K562 (cell line): ENCODE data around the gene NDUFB10. TPM values are rescaled to one million over a fixed set of nuclear protein-coding genes. Genes with fewer than 3 reads are reported as not detected.

Source experiments
- CHD1 ChIP-seq: fragments of 200-600 bp; sonication (generic); IDR thresholded peaks from one replicate; pipeline ENCODE4 v1.6.1; 2012; ENCODE audit warnings: mild to moderate bottlenecking, moderate library complexity, low read length, inconsistent platforms
- DACH1 ChIP-seq: fragments of 450-650 bp; IDR thresholded peaks from 2 replicates; pipeline ENCODE4 v1.6.1; 2018; ENCODE audit not compliant: partially characterized antibody
- ETV1 ChIP-seq: fragments of 450-650 bp; conservative IDR thresholded peaks from 2 replicates; pipeline ENCODE4 v1.6.1; 2016; ENCODE audit warnings: missing genetic modification characterization, control low read depth, low read depth, missing compliant biosample characterization
- SMARCE1 ChIP-seq: fragments of 450-650 bp; IDR thresholded peaks from 2 replicates; pipeline ENCODE4 v1.7.1; 2016; ENCODE audit warnings: mild to moderate bottlenecking
- TEAD1 ChIP-seq, 2 experiments: fragments of 450-650 bp in 1 of 2; sonication (generic) in 1 of 2; formaldehyde crosslinking; IDR thresholded peaks; 2 replicates each; pipeline versions ENCODE4 v1.4.0 to v1.8.0; 2020 to 2022; ENCODE audit warnings: mild to moderate bottlenecking in 2 of 2, missing genetic modification reagents in 1 of 2
- ZC3H11A ChIP-seq: IDR thresholded peaks from 2 replicates; pipeline ENCODE4 v1.6.1; 2012; ENCODE audit warnings: low read depth, low read length, improper control_type of control experiment
- ZKSCAN3 ChIP-seq: fragments of 250-450 bp; sonication (Bioruptor Pico); IDR thresholded peaks from 2 replicates; pipeline ENCODE4 v1.4.0; 2020
- ZNF57 ChIP-seq: fragments of 450-650 bp; formaldehyde crosslinking; IDR thresholded peaks from 2 replicates; pipeline ENCODE4 v1.4.0; 2020; ENCODE audit warnings: mild to moderate bottlenecking, moderate library complexity
- ZNF584 ChIP-seq: fragments of 200-800 bp; sonication (Bioruptor generic); IDR thresholded peaks from 2 replicates; pipeline ENCODE4 v1.6.1; 2016; ENCODE audit warnings: low read depth, mild to moderate bottlenecking, missing genetic modification characterization, missing compliant biosample characterization
- polyA plus RNA-seq, 8 experiments: library from polyadenylated mRNA; depleted of rRNA in 4 of 8; stranded (reverse) in 5 of 8; unstranded in 3 of 8; fragments of >200 nt; fragmentation: Nextera tagmentation in 2 of 8; fragmentation: Illumina TruSeq in 1 of 8; extraction: Ambion mirVana in 2 of 8; extraction: Trizol in 1 of 8; gene quantifications; 2 replicates each; pipeline versions ENCODE4 v1.2.1 to v1.2.3, GENCODE V29; 2011 to 2014; ENCODE audit warnings: inconsistent platforms in 1 of 8, missing spikeins in 1 of 8
- total RNA-seq, 7 experiments: library from RNA; depleted of rRNA in 6 of 7; stranded (reverse); fragments of >200 nt in 6 of 7; fragmentation: Illumina TruSeq in 2 of 7; extraction: Trizol in 2 of 7; gene quantifications; 2 replicates each; pipeline versions ENCODE4 v1.2.1 to v1.2.3, GENCODE V29; 2011 to 2021; ENCODE audit warnings: low replicate concordance in 1 of 7
- TF ChIP-seq, protein P1 (sequence below): sonication (generic); formaldehyde crosslinking; IDR thresholded peaks from 2 replicates; pipeline ENCODE4 v1.8.0; 2022; ENCODE audit warnings: mild to moderate bottlenecking, missing genetic modification reagents, borderline replicate concordance
- TF ChIP-seq, protein P2 (sequence below): fragments of 450-650 bp; formaldehyde crosslinking; IDR thresholded peaks from 2 replicates; pipeline ENCODE4 v1.4.0; 2020; ENCODE audit warnings: mild to moderate bottlenecking, moderate library complexity
- TF ChIP-seq, protein P3 (sequence below): fragments of 250-450 bp; sonication (Bioruptor Pico); IDR thresholded peaks from 2 replicates; pipeline ENCODE4 v1.8.0; 2021; ENCODE audit warnings: borderline replicate concordance, mild to moderate bottlenecking, moderate library complexity; ENCODE audit not compliant: poor library complexity, severe bottlenecking
- TF ChIP-seq, protein P4 (sequence below), 3 experiments: fragments of 200-800 bp in 1 of 3; sonication (Bioruptor generic) in 1 of 3; sonication (generic) in 1 of 3; formaldehyde crosslinking in 1 of 3; IDR thresholded peaks; 2 replicates each; pipeline versions ENCODE4 v1.6.1 to v1.8.0; 2016 to 2022; ENCODE audit warnings: mild to moderate bottlenecking in 2 of 3, missing compliant biosample characterization in 2 of 3, missing genetic modification characterization in 2 of 3, missing genetic modification reagents in 1 of 3
- TF ChIP-seq, protein P5 (sequence below): fragments of 450-650 bp; IDR thresholded peaks from 2 replicates; pipeline ENCODE4 v1.6.1; 2017; ENCODE audit warnings: mild to moderate bottlenecking, moderate library complexity
- TF ChIP-seq, protein P6 (sequence below): sonication (generic); formaldehyde crosslinking; IDR thresholded peaks from 2 replicates; pipeline ENCODE4 v1.8.0; 2022; ENCODE audit warnings: mild to moderate bottlenecking, low read depth, missing genetic modification reagents

NDUFB10 gene
- total and polyA plus RNA-seq, 9 of the 15 experiments (the other 6 are each of a cell fraction or from before 2014, with no cell fraction given): 69.3 to 527 (median 161) TPM

DNA sequence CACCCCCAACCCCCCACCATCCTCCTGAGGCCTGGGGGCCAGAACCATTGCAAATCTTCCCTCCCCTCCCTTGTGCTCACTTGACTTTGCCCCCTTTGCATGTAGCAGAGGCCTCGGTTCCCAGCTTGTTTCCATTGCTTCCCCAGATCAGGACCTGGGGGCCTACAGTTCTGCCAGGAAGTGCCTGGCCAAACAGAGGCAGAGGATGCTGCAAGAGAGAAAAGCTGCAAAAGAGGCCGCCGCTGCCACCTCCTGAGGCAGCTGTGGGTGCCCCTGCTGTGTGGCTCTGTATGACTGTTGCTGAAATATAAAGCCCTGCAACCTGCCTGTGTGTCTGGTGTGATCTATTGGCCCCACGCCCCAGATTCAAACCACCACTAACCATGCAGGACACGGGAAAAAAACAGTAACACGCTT, 2.3 kb downstream of the NDUFB10 start (continued):
- TF ChIP-seq, protein P1, sequence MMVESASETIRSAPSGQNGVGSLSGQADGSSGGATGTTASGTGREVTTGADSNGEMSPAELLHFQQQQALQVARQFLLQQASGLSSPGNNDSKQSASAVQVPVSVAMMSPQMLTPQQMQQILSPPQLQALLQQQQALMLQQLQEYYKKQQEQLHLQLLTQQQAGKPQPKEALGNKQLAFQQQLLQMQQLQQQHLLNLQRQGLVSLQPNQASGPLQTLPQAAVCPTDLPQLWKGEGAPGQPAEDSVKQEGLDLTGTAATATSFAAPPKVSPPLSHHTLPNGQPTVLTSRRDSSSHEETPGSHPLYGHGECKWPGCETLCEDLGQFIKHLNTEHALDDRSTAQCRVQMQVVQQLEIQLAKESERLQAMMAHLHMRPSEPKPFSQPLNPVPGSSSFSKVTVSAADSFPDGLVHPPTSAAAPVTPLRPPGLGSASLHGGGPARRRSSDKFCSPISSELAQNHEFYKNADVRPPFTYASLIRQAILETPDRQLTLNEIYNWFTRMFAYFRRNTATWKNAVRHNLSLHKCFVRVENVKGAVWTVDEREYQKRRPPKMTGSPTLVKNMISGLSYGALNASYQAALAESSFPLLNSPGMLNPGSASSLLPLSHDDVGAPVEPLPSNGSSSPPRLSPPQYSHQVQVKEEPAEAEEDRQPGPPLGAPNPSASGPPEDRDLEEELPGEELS (CRISPR knock-in tag): no peak
- TF ChIP-seq, protein P2, sequence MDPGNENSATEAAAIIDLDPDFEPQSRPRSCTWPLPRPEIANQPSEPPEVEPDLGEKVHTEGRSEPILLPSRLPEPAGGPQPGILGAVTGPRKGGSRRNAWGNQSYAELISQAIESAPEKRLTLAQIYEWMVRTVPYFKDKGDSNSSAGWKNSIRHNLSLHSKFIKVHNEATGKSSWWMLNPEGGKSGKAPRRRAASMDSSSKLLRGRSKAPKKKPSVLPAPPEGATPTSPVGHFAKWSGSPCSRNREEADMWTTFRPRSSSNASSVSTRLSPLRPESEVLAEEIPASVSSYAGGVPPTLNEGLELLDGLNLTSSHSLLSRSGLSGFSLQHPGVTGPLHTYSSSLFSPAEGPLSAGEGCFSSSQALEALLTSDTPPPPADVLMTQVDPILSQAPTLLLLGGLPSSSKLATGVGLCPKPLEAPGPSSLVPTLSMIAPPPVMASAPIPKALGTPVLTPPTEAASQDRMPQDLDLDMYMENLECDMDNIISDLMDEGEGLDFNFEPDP (CRISPR knock-in tag): no peak
- TF ChIP-seq, protein P3, sequence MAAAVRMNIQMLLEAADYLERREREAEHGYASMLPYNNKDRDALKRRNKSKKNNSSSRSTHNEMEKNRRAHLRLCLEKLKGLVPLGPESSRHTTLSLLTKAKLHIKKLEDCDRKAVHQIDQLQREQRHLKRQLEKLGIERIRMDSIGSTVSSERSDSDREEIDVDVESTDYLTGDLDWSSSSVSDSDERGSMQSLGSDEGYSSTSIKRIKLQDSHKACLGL (CRISPR knock-in tag): no peak
- TF ChIP-seq ZNF57 (CRISPR knock-in tag) (no peak), TEAD1 (CRISPR knock-in tag; IDR thresholded peaks at IDR 0.05) (no peak), ZNF584 (no peak), ZC3H11A (no peak), SMARCE1 (no peak), ETV1 (tag) (no peak), DACH1 (no peak), ZKSCAN3 (CRISPR knock-in tag) (no peak), CHD1 (no peak)
- TF ChIP-seq, protein P4, sequence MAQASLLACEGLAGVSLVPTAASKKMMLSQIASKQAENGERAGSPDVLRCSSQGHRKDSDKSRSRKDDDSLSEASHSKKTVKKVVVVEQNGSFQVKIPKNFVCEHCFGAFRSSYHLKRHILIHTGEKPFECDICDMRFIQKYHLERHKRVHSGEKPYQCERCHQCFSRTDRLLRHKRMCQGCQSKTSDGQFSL (CRISPR knock-in tag; IDR thresholded peaks at IDR 0.05): no peak
- TF ChIP-seq, protein P4 (tag; IDR thresholded peaks at IDR 0.05): no peak
- TF ChIP-seq, protein P5, sequence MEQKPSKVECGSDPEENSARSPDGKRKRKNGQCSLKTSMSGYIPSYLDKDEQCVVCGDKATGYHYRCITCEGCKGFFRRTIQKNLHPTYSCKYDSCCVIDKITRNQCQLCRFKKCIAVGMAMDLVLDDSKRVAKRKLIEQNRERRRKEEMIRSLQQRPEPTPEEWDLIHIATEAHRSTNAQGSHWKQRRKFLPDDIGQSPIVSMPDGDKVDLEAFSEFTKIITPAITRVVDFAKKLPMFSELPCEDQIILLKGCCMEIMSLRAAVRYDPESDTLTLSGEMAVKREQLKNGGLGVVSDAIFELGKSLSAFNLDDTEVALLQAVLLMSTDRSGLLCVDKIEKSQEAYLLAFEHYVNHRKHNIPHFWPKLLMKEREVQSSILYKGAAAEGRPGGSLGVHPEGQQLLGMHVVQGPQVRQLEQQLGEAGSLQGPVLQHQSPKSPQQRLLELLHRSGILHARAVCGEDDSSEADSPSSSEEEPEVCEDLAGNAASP: no peak
- TF ChIP-seq, protein P6, sequence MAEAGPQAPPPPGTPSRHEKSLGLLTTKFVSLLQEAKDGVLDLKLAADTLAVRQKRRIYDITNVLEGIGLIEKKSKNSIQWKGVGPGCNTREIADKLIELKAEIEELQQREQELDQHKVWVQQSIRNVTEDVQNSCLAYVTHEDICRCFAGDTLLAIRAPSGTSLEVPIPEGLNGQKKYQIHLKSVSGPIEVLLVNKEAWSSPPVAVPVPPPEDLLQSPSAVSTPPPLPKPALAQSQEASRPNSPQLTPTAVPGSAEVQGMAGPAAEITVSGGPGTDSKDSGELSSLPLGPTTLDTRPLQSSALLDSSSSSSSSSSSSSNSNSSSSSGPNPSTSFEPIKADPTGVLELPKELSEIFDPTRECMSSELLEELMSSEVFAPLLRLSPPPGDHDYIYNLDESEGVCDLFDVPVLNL (CRISPR knock-in tag): no peak
